Adrenal gland (tissue), 5 donors: ENCODE measurements around the gene ERICH3.

Source experiments
- POLR2A ChIP-seq, 2 donors: fragments of 450-650 bp; IDR thresholded peaks; one replicate each; pipeline ENCODE4 v1.6.1; 2017; ENCODE audit warnings: antibody characterized with exemption in 2 of 2, mild to moderate bottlenecking in 2 of 2, moderate library complexity in 1 of 2
- TF ChIP-seq, protein P1 (sequence below), 6 experiments: fragments of 450-650 bp in 4 of 6; fragments of 200-600 bp in 2 of 6; sonication (generic) in 1 of 6; IDR thresholded peaks; 1 replicate in 5 of 6; 2 replicates in 1 of 6; pipeline versions ENCODE4 v1.5.1 to v1.8.0; 2016 to 2021; ENCODE audit warnings: antibody characterized with exemption in 6 of 6, mild to moderate bottlenecking in 2 of 6, moderate library complexity in 1 of 6
- donor health status: DM: no; HTN: no; CAD: no.

DNA sequence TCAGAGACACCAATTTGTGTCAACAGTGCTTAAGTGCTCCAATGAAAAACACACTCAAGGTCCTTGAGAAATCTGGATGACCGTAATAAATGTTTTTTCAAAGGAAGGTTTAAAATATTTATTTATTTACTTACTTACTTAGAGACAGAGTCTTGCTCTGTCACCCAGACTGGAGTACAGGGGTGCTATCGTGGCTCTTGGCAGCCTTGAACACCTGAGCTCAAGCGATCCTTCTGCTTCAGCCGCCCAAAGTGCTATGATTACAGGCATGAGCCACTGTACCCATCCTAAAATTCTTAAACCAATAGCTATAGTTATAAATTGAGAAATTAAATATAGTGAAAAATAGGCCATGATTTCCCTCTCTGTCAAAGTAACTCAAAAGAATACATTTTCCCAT is 17.3 kb upstream of the ERICH3 start:
- no peak for TF ChIP-seq POLR2A (IDR thresholded peaks at IDR 0.05)
- TF ChIP-seq, protein P1, sequence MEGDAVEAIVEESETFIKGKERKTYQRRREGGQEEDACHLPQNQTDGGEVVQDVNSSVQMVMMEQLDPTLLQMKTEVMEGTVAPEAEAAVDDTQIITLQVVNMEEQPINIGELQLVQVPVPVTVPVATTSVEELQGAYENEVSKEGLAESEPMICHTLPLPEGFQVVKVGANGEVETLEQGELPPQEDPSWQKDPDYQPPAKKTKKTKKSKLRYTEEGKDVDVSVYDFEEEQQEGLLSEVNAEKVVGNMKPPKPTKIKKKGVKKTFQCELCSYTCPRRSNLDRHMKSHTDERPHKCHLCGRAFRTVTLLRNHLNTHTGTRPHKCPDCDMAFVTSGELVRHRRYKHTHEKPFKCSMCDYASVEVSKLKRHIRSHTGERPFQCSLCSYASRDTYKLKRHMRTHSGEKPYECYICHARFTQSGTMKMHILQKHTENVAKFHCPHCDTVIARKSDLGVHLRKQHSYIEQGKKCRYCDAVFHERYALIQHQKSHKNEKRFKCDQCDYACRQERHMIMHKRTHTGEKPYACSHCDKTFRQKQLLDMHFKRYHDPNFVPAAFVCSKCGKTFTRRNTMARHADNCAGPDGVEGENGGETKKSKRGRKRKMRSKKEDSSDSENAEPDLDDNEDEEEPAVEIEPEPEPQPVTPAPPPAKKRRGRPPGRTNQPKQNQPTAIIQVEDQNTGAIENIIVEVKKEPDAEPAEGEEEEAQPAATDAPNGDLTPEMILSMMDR (IDR thresholded peaks at IDR 0.05) = no peak
